ENCODE results near the gene AGPAT2.

- TF ChIP-seq EZH2 (IDR thresholded peaks at IDR 0.05; ENCODE audit: low read depth, unreplicated experiment) = no peak
- TF ChIP-seq CTCF (conservative IDR thresholded peaks at IDR 0.05; ENCODE audit: low read depth in 2 of 2) = no peak
- no peak for TF ChIP-seq EZH2phosphoT487 (IDR thresholded peaks at IDR 0.05; ENCODE audit: unreplicated experiment)
- TF ChIP-seq REST (IDR thresholded peaks at IDR 0.05; ENCODE audit: unreplicated experiment) = no peak
- TF ChIP-seq NANOG (IDR thresholded peaks at IDR 0.05; ENCODE audit: borderline replicate concordance) = no peak
- TF ChIP-seq POLR2AphosphoS5 (IDR thresholded peaks at IDR 0.05; ENCODE audit: low read depth) = no peak
- TF ChIP-seq JUNB (IDR thresholded peaks at IDR 0.05; ENCODE audit: unreplicated experiment) = no peak
Observed at GRCh38 chr9:136640171-136641111, 46.8 kb downstream of the AGPAT2 start.
